ENCODE results near the gene ACSF2. TPM values are rescaled to one million over a fixed set of nuclear protein-coding genes. Genes with fewer than 3 reads are reported as not detected.

Gene ACSF2
- total RNA-seq, 1 experiment from 2014 or later, result 17.2 TPM

DNA sequence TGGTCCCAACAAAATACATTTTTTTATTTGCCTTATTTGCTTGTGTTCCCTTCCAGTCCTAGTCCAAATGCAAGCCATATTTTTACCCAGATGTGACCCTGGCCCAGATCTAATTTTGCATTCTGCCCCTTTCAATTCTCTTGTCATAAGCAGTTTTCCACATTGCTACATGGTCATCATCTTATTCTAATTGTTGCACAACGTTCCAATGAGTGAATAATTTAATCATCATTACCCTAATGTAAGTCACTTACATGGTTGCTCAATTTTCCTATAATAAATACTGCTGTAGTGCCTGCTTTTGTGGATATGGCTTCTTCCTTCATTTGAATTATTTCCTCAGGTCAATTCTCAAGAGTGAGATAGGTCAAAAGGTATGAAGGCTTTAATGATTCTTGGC is 65.5 kb downstream of the ACSF2 start:
- no TSS peak for BruUV-seq (replicated peaks)
- ATAC-seq (no peak), DNase-seq (ENCODE audit: low read depth, low spot score) (no peak)
- intact Hi-C loops (cut with micrococcal nuclease; ENCODE audit: unreplicated experiment), result no loop called here
- no peaks in the 10 kb centered on the region for H3K27me3 ChIP-seq (ENCODE audit: control insufficient read depth, insufficient read depth, low read length)
- TF ChIP-seq, protein P1, sequence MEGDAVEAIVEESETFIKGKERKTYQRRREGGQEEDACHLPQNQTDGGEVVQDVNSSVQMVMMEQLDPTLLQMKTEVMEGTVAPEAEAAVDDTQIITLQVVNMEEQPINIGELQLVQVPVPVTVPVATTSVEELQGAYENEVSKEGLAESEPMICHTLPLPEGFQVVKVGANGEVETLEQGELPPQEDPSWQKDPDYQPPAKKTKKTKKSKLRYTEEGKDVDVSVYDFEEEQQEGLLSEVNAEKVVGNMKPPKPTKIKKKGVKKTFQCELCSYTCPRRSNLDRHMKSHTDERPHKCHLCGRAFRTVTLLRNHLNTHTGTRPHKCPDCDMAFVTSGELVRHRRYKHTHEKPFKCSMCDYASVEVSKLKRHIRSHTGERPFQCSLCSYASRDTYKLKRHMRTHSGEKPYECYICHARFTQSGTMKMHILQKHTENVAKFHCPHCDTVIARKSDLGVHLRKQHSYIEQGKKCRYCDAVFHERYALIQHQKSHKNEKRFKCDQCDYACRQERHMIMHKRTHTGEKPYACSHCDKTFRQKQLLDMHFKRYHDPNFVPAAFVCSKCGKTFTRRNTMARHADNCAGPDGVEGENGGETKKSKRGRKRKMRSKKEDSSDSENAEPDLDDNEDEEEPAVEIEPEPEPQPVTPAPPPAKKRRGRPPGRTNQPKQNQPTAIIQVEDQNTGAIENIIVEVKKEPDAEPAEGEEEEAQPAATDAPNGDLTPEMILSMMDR (IDR thresholded peaks at IDR 0.05), result no peak
- TF ChIP-seq SIN3A (IDR thresholded peaks at IDR 0.05; ENCODE audit: borderline replicate concordance, insufficient read depth, low read depth, low read length) (no peak), POLR2AphosphoS5 (IDR thresholded peaks at IDR 0.05; ENCODE audit: low read depth, low read length) (no peak), TCF7L2 (IDR thresholded peaks at IDR 0.05; ENCODE audit: low read depth, low read length) (no peak)
- TF ChIP-seq, protein P2, sequence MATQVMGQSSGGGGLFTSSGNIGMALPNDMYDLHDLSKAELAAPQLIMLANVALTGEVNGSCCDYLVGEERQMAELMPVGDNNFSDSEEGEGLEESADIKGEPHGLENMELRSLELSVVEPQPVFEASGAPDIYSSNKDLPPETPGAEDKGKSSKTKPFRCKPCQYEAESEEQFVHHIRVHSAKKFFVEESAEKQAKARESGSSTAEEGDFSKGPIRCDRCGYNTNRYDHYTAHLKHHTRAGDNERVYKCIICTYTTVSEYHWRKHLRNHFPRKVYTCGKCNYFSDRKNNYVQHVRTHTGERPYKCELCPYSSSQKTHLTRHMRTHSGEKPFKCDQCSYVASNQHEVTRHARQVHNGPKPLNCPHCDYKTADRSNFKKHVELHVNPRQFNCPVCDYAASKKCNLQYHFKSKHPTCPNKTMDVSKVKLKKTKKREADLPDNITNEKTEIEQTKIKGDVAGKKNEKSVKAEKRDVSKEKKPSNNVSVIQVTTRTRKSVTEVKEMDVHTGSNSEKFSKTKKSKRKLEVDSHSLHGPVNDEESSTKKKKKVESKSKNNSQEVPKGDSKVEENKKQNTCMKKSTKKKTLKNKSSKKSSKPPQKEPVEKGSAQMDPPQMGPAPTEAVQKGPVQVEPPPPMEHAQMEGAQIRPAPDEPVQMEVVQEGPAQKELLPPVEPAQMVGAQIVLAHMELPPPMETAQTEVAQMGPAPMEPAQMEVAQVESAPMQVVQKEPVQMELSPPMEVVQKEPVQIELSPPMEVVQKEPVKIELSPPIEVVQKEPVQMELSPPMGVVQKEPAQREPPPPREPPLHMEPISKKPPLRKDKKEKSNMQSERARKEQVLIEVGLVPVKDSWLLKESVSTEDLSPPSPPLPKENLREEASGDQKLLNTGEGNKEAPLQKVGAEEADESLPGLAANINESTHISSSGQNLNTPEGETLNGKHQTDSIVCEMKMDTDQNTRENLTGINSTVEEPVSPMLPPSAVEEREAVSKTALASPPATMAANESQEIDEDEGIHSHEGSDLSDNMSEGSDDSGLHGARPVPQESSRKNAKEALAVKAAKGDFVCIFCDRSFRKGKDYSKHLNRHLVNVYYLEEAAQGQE (IDR thresholded peaks at IDR 0.05; ENCODE audit: insufficient read depth in 1 of 2, low read depth in 2 of 2, low read length in 1 of 2), result no peak
- no peak overlapping the region for H3K27ac ChIP-seq (ENCODE audit: low read length)
- no peaks in the 10 kb centered on the region for H3K4me1 ChIP-seq (ENCODE audit: control insufficient read depth, insufficient read depth, low read length)
- POLR2A ChIA-PET, result no interaction called here
- H3K4me3 ChIP-seq (ENCODE audit: low read depth in 2 of 2, low read length in 2 of 2), result no peak overlapping the region
- H3K36me3 ChIP-seq (ENCODE audit: control insufficient read depth, insufficient read depth, low read length), result no peaks in the 10 kb centered on the region
- CTCF ChIA-PET, result no interaction called here
- in situ Hi-C loops (cut with HindIII; ENCODE audit: low pct_unique_long_range_greater_than_20kb, low sequenced_read_pairs), result no loop called here
- no peaks in the 10 kb centered on the region for H3K9me3 ChIP-seq (ENCODE audit: control insufficient read depth, insufficient read depth, low read depth, low read length)

DNA sequence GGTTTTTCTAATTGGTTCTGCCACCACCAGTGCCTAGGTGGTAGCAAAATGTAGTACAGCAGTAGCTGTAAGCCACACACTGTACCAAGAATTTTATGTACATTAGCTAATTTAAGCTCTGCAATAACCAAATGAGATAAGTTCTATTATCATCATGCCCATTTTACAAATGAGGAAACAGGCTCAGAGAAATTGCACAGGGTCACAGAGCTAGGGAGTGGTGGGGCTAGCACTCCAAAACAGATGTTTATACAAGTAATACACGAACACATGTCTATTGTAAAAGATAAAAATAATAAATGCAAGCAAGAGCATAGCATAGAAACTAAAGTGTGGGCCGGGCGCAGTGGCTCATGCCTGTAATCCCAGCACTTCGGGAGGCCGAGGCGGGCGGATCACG is 66.2 kb downstream of the ACSF2 start:
- no peaks in the 10 kb centered on the region for H3K36me3 ChIP-seq (ENCODE audit: control insufficient read depth, insufficient read depth, low read length)
- in situ Hi-C loops (cut with HindIII; ENCODE audit: low pct_unique_long_range_greater_than_20kb, low sequenced_read_pairs) (no loop called here), intact Hi-C loops (cut with micrococcal nuclease; ENCODE audit: unreplicated experiment) (no loop called here)
- no peaks in the 10 kb centered on the region for H3K4me1 ChIP-seq (ENCODE audit: control insufficient read depth, insufficient read depth, low read length)
- POLR2A ChIA-PET, result no interaction called here
- H3K27me3 ChIP-seq (ENCODE audit: control insufficient read depth, insufficient read depth, low read length), result no peaks in the 10 kb centered on the region
- CTCF ChIA-PET, result no interaction called here
- no TSS peak for BruUV-seq (replicated peaks)
- TF ChIP-seq, protein P1 (IDR thresholded peaks at IDR 0.05), result no peak
- no peak for TF ChIP-seq TCF7L2 (IDR thresholded peaks at IDR 0.05; ENCODE audit: low read depth, low read length)
- TF ChIP-seq, protein P2 (IDR thresholded peaks at IDR 0.05; ENCODE audit: insufficient read depth in 1 of 2, low read depth in 2 of 2, low read length in 1 of 2), result no peak
- no peak for DNase-seq (ENCODE audit: low read depth, low spot score)
- H3K4me3 ChIP-seq (ENCODE audit: low read depth in 2 of 2, low read length in 2 of 2), result no peak overlapping the region
- no peaks in the 10 kb centered on the region for H3K9me3 ChIP-seq (ENCODE audit: control insufficient read depth, insufficient read depth, low read depth, low read length)
- no peak overlapping the region for H3K27ac ChIP-seq (ENCODE audit: low read length)
- no peak for ATAC-seq

Measured in Panc1 (cell line).